Medulla oblongata (tissue), 1 donor: Measurements from ENCODE around the gene CRYBG2.
"Not testable (repeated sequence)": the region's sequence is repeated elsewhere in the genome, so short reads cannot be mapped to it uniquely, and the experiment has no call there.

Experiments
- DNase-seq: peaks from one replicate; pipeline ENCODE4 v3.0.0-alpha.2; 2015; ENCODE audit errors: extremely low spot score

CRYBG2 gene

GRCh38 chr1:26353976-26354820 lies at the start of gene CRYBG2:
TSS of gene CRYBG2 (minus strand) at chr1:26354130. CDS start at chr1:26346657, 7,473 bp downstream.
- no peak for DNase-seq

- DNase-seq: no peak
These were observed 49.7 kb upstream of the CRYBG2 start for GRCh38 chr1:26403656-26404055.

GRCh38 chr1:26401891-26402290 lies 48.0 kb upstream of the CRYBG2 start:
- DNase-seq: no peak

- no peak for DNase-seq
These were observed 45.1 kb upstream of the CRYBG2 start for GRCh38 chr1:26399034-26399433.

GRCh38 chr1:26395754-26396153 lies 41.8 kb upstream of the CRYBG2 start:
- no peak for DNase-seq

- DNase-seq: peak; percentile 73
These were observed 37.5 kb upstream of the CRYBG2 start for GRCh38 chr1:26391450-26391849.

- no peak for DNase-seq
These were observed 35.8 kb upstream of the CRYBG2 start for GRCh38 chr1:26389604-26390247.

GRCh38 chr1:26388791-26389445 lies 35.0 kb upstream of the CRYBG2 start:
- no peak for DNase-seq

- DNase-seq: no peak
These were observed 33.5 kb upstream of the CRYBG2 start for GRCh38 chr1:26387447-26387846.

GRCh38 chr1:26385063-26385462 lies 31.1 kb upstream of the CRYBG2 start:
- not testable (repeated sequence) for DNase-seq

- no peak for DNase-seq
These were observed 30.1 kb upstream of the CRYBG2 start for GRCh38 chr1:26384076-26384475.

- no peak for DNase-seq
These were observed 24.9 kb upstream of the CRYBG2 start for GRCh38 chr1:26378879-26379251.

GRCh38 chr1:26378088-26378878 lies 24.4 kb upstream of the CRYBG2 start:
- DNase-seq: no peak

- DNase-seq: no peak
These were observed 22.1 kb upstream of the CRYBG2 start for GRCh38 chr1:26376050-26376449.

GRCh38 chr1:26375081-26375480 lies 21.2 kb upstream of the CRYBG2 start:
- no peak for DNase-seq

GRCh38 chr1:26374361-26374760 lies 20.4 kb upstream of the CRYBG2 start:
- not testable (repeated sequence) for DNase-seq

GRCh38 chr1:26373789-26374188 lies 19.9 kb upstream of the CRYBG2 start:
- no peak for DNase-seq

- no peak for DNase-seq
These were observed 19.4 kb upstream of the CRYBG2 start for GRCh38 chr1:26373281-26373680.

- DNase-seq: not testable (repeated sequence)
These were observed 18.7 kb upstream of the CRYBG2 start, which contains the start of gene ZNF683 for GRCh38 chr1:26372611-26373010. TSS of gene ZNF683 (minus strand) at chr1:26372750. CDS start at chr1:26368571, 4,179 bp downstream.

GRCh38 chr1:26372039-26372438 lies 18.1 kb upstream of the CRYBG2 start:
- DNase-seq: no peak

GRCh38 chr1:26370591-26371382 lies 16.9 kb upstream of the CRYBG2 start:
- DNase-seq: no peak
